ENCODE data around the gene MAST2. TPM values are rescaled to one million over a fixed set of nuclear protein-coding genes. Genes with fewer than 3 reads are reported as not detected.
A peak's percentile ranks its signal among the peaks of the same experiment; 100 is the strongest.

MAST2 gene
- total and polyA plus RNA-seq, 2 of the 13 experiments (the other 11 are each of a cell fraction or from before 2014, with no cell fraction given) = 15.3 to 23.0 TPM

DNA sequence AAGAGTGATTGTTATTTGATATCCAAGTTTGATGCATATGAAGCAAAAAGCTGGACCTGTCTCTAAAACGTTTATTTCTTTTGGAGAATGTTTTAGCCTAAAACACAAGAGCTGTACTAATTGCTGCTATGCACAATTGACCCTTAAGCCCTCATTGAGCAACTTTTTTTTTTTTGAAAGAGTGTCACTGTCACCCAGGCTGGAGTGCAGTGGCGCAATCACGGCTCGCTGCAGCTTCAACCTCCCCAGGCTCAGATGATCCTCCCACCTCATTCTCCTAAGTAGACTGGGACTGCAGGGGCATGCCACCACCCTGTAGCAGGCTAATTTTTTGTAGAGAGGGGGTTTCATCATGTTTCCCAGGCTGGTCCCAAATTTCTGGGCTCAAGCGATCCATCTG lies 199.9 kb downstream of the MAST2 start (continued):
- no peak for TF ChIP-seq ZSCAN5A (CRISPR knock-in tag; IDR thresholded peaks at IDR 0.05; ENCODE audit: borderline replicate concordance)
- TF ChIP-seq PPARG (CRISPR knock-in tag; conservative IDR thresholded peaks at IDR 0.05) = no peak
- TF ChIP-seq MNT (IDR thresholded peaks at IDR 0.05) = no peak
- no peak for TF ChIP-seq MBNL3 (CRISPR knock-in tag; conservative IDR thresholded peaks at IDR 0.05)
- no peak for TF ChIP-seq FLYWCH1 (CRISPR knock-in tag; IDR thresholded peaks at IDR 0.05)
- no peak for TF ChIP-seq SMARCE1 (IDR thresholded peaks at IDR 0.05; ENCODE audit: borderline replicate concordance)
- TF ChIP-seq ZC3H13 (CRISPR knock-in tag; IDR thresholded peaks at IDR 0.05) = no peak
- no peak for TF ChIP-seq SP140L (CRISPR knock-in tag; IDR thresholded peaks at IDR 0.05; ENCODE audit: borderline replicate concordance)
- TF ChIP-seq, protein P1, sequence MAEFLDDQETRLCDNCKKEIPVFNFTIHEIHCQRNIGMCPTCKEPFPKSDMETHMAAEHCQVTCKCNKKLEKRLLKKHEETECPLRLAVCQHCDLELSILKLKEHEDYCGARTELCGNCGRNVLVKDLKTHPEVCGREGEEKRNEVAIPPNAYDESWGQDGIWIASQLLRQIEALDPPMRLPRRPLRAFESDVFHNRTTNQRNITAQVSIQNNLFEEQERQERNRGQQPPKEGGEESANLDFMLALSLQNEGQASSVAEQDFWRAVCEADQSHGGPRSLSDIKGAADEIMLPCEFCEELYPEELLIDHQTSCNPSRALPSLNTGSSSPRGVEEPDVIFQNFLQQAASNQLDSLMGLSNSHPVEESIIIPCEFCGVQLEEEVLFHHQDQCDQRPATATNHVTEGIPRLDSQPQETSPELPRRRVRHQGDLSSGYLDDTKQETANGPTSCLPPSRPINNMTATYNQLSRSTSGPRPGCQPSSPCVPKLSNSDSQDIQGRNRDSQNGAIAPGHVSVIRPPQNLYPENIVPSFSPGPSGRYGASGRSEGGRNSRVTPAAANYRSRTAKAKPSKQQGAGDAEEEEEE (CRISPR knock-in tag; IDR thresholded peaks at IDR 0.05; ENCODE audit: borderline replicate concordance) = no peak
- TF ChIP-seq ZNF180 (CRISPR knock-in tag; IDR thresholded peaks at IDR 0.05; ENCODE audit: borderline replicate concordance, low read depth) = no peak
- TF ChIP-seq NR2C2 (CRISPR knock-in tag; IDR thresholded peaks at IDR 0.05; ENCODE audit: borderline replicate concordance) = 0 out of 2 replicates have a peak, but pooled peaks have one; percentile 22
- TF ChIP-seq KLF13 (CRISPR knock-in tag; IDR thresholded peaks at IDR 0.05) = no peak
- TF ChIP-seq ZFP36L1 (CRISPR knock-in tag; IDR thresholded peaks at IDR 0.05) = no peak
- TF ChIP-seq NFRKB (IDR thresholded peaks at IDR 0.05) = no peak
- TF ChIP-seq NFKBIZ (CRISPR knock-in tag; IDR thresholded peaks at IDR 0.05) = no peak
- no peak for TF ChIP-seq ZNF841 (CRISPR knock-in tag; IDR thresholded peaks at IDR 0.05; ENCODE audit: borderline replicate concordance)
- TF ChIP-seq CHCHD3 (CRISPR knock-in tag; IDR thresholded peaks at IDR 0.05) = no peak
- TF ChIP-seq, protein P2, sequence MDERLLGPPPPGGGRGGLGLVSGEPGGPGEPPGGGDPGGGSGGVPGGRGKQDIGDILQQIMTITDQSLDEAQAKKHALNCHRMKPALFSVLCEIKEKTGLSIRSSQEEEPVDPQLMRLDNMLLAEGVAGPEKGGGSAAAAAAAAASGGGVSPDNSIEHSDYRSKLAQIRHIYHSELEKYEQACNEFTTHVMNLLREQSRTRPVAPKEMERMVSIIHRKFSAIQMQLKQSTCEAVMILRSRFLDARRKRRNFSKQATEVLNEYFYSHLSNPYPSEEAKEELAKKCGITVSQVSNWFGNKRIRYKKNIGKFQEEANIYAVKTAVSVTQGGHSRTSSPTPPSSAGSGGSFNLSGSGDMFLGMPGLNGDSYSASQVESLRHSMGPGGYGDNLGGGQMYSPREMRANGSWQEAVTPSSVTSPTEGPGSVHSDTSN (CRISPR knock-in tag; IDR thresholded peaks at IDR 0.05) = no peak
- no peak for TF ChIP-seq ZNF333 (CRISPR knock-in tag; IDR thresholded peaks at IDR 0.05; ENCODE audit: borderline replicate concordance)
- 0 out of 2 replicates have a peak, but pooled peaks have one; percentile 16 for TF ChIP-seq SOX5 (CRISPR knock-in tag; IDR thresholded peaks at IDR 0.05; ENCODE audit: borderline replicate concordance)
- TF ChIP-seq BORCS8-MEF2B (CRISPR knock-in tag; IDR thresholded peaks at IDR 0.05) = no peak
- TF ChIP-seq ZBED4 (CRISPR knock-in tag; IDR thresholded peaks at IDR 0.05; ENCODE audit: borderline replicate concordance) = no peak
- no peak for TF ChIP-seq BHLHE40 (IDR thresholded peaks at IDR 0.05; ENCODE audit: low read length)

Measured in HepG2 (cell line).